AG09309 (cell line): ENCODE results near the gene ATP5ME.

Experiments used
- DNase-seq: peaks from one replicate; pipeline ENCODE4 v3.0.0-alpha.2; 2010; ENCODE audit warnings: low read depth
- H3K4me3 ChIP-seq: 2 replicates; pipeline ENCODE4 v1.5.1; 2011; ENCODE audit warnings: mild to moderate bottlenecking, low read depth, low read length, moderate library complexity; ENCODE audit not compliant: control insufficient read depth
- TF ChIP-seq, protein P1 (sequence below): IDR thresholded peaks from 2 replicates; pipeline ENCODE4 v1.5.1; 2011; ENCODE audit warnings: mild to moderate bottlenecking, low read depth, low read length, inconsistent platforms; ENCODE audit not compliant: insufficient read depth, control insufficient read depth; ENCODE audit errors: missing control alignments

The ATP5ME gene

GRCh38 chr4:661231-661630, 12.8 kb downstream of the ATP5ME start:
- H3K4me3 ChIP-seq: no peak overlapping the region
- DNase-seq: no peak
- TF ChIP-seq, protein P1, sequence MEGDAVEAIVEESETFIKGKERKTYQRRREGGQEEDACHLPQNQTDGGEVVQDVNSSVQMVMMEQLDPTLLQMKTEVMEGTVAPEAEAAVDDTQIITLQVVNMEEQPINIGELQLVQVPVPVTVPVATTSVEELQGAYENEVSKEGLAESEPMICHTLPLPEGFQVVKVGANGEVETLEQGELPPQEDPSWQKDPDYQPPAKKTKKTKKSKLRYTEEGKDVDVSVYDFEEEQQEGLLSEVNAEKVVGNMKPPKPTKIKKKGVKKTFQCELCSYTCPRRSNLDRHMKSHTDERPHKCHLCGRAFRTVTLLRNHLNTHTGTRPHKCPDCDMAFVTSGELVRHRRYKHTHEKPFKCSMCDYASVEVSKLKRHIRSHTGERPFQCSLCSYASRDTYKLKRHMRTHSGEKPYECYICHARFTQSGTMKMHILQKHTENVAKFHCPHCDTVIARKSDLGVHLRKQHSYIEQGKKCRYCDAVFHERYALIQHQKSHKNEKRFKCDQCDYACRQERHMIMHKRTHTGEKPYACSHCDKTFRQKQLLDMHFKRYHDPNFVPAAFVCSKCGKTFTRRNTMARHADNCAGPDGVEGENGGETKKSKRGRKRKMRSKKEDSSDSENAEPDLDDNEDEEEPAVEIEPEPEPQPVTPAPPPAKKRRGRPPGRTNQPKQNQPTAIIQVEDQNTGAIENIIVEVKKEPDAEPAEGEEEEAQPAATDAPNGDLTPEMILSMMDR: no peak

- no peak for DNase-seq
- TF ChIP-seq, protein P1: no peak
- no peak overlapping the region for H3K4me3 ChIP-seq
Observed at GRCh38 chr4:660401-660800, 13.7 kb downstream of the ATP5ME start.

DNA sequence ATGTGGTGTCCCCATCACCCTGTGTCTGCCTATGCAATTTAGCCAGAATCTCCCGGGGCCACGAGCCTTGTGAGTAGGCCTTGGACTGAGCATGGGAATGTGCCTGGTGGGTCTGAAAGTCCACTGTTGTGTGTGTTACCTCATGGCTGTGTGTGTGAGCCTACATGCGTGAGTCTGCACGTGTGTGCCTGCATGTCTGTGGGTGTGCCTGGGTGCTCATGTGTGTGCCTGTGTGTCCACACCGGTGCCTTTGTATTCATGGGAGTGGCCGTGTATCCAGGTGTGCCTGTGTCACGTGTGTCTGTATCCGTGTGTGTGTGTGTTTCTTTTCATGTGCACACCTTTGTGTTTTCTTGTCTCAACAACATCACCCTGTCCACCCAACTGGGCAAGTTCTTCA, 14.2 kb downstream of the ATP5ME start:
- H3K4me3 ChIP-seq: no peak overlapping the region
- TF ChIP-seq, protein P1: no peak
- DNase-seq: no peak

- DNase-seq: no peak
- TF ChIP-seq, protein P1: no peak
- no peak overlapping the region for H3K4me3 ChIP-seq
Observed at GRCh38 chr4:658681-659667, 15.1 kb downstream of the ATP5ME start.

DNA sequence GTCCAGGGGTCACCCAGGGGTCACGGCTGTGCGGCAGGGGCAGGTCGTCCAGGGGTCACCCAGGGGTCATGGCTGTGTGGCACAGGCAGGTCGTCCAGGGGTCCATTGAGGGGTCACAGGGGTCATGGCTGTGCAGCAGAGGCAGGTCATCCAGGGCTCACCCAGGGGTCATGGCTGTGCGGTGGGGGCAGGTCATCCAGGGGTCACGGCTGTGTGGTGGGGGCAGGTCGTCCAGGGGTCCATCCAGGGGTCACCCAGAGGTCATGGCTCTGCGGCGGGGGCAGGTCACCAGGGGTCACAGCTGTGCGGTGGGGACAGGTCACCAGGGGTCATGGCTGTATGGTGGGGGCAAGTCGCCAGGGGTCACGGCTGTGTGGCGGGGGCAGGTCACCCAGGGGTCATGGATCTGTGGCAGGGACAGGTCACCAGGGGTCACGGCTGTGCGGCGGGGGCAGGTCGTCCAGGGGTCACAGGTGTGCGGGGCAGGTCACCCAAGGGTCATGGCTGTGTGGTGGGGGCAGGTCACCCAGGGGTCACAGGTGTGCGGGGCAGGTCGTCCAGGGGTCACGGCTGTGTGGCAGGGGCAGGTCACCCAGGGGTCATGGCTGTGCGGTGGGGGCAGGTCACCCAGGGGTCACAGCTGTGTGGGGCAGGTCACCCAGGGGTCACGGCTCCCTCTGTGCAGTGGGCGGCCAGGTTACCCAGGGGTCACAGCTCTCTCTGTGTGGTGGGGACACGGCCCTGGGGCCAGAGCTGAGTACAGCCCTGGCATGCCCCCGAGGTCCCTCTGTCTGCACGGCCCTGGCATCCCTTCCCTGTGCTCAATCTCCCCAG, 16.0 kb downstream of the ATP5ME start:
- DNase-seq: no peak
- H3K4me3 ChIP-seq: no peak overlapping the region
- TF ChIP-seq, protein P1: no peak

- no peak overlapping the region for H3K4me3 ChIP-seq
- TF ChIP-seq, protein P1: no peak
- no peak for DNase-seq
Observed at GRCh38 chr4:657338-657833, 16.7 kb downstream of the ATP5ME start.
